Subcutaneous abdominal adipose tissue (tissue), 5 donors: Measurements from ENCODE around the gene CD180.
A peak's percentile ranks its signal among the peaks of the same experiment; 100 is the strongest.

ENCODE experiments used
- H3K27ac ChIP-seq: one replicate; pipeline ENCODE4 v1.7.0; 2013; ENCODE audit warnings: low read depth, mild to moderate bottlenecking, inconsistent platforms, low read length, moderate library complexity
- H3K27me3 ChIP-seq, 5 donors: one replicate each; pipeline ENCODE4 v1.7.0; 2013; ENCODE audit warnings: low read length in 5 of 5, inconsistent platforms in 1 of 5; ENCODE audit not compliant: control insufficient read depth in 5 of 5, insufficient read depth in 4 of 5
- H3K36me3 ChIP-seq, 5 donors: one replicate each; pipeline ENCODE4 v1.7.0; 2013; ENCODE audit warnings: low read length in 5 of 5; ENCODE audit not compliant: control insufficient read depth in 5 of 5, insufficient read depth in 5 of 5
- H3K4me1 ChIP-seq, 5 donors: one replicate each; pipeline ENCODE4 v1.7.0; 2013; ENCODE audit warnings: low read length in 5 of 5, mild to moderate bottlenecking in 3 of 5, moderate library complexity in 1 of 5; ENCODE audit not compliant: control insufficient read depth in 5 of 5, insufficient read depth in 5 of 5
- H3K4me3 ChIP-seq, 5 donors: one replicate each; pipeline ENCODE4 v1.7.0; 2013; ENCODE audit warnings: low read length in 5 of 5, low read depth in 1 of 5
- H3K9ac ChIP-seq, 5 donors: one replicate each; pipeline ENCODE4 v1.7.0; 2013; ENCODE audit warnings: low read length in 5 of 5, mild to moderate bottlenecking in 4 of 5, moderate library complexity in 3 of 5
- H3K9me3 ChIP-seq, 5 donors: one replicate each; pipeline ENCODE4 v1.7.0; 2013; ENCODE audit warnings: low read length in 5 of 5; ENCODE audit not compliant: control insufficient read depth in 5 of 5
- donor health status: healthy.
- donor health status: healthy.
- donor health status: healthy.
- donor health status: healthy.
- donor health status: healthy.

Gene CD180

GRCh38 chr5:67202828-67203227 is 6.2 kb upstream of the CD180 start:
- H3K4me1 ChIP-seq, result peaks cover 0 to 11% (median 5%) of the 10 kb centered on the region in 5 donors
- H3K4me3 ChIP-seq, result no peak overlapping the region
- H3K27ac ChIP-seq, result no peak overlapping the region

GRCh38 chr5:67201897-67202549 is 5.4 kb upstream of the CD180 start:
- Histone ChIP-seq H3K4me1 (peaks cover 0 to 15% (median 8%) of the 10 kb centered on the region in 5 donors), H3K27ac (no peak overlapping the region), H3K4me3 (no peak overlapping the region), H3K9me3 (no peaks in the 10 kb centered on the region), H3K27me3 (no peaks in the 10 kb centered on the region), H3K36me3 (no peaks in the 10 kb centered on the region), H3K9ac (no peak overlapping the region)

More at GRCh38 chr5:67202828-67203227, 6.2 kb upstream of the CD180 start:
- no peaks in the 10 kb centered on the region for H3K27me3 ChIP-seq
- H3K36me3 ChIP-seq, result no peaks in the 10 kb centered on the region
- H3K9me3 ChIP-seq, result no peaks in the 10 kb centered on the region
- H3K9ac ChIP-seq, result no peak overlapping the region

GRCh38 chr5:67200809-67201562 is 4.4 kb upstream of the CD180 start:
- peaks cover 0 to 18% (median 11%) of the 10 kb centered on the region in 5 donors for H3K4me1 ChIP-seq
- no peaks in the 10 kb centered on the region for H3K36me3 ChIP-seq
- no peaks in the 10 kb centered on the region for H3K27me3 ChIP-seq
- H3K9ac ChIP-seq, result no peak overlapping the region
- H3K27ac ChIP-seq, result no peak overlapping the region
- no peaks in the 10 kb centered on the region for H3K9me3 ChIP-seq
- H3K4me3 ChIP-seq, result no peak overlapping the region

- no peaks in the 10 kb centered on the region for H3K27me3 ChIP-seq
- no peaks in the 10 kb centered on the region for H3K36me3 ChIP-seq
- H3K27ac ChIP-seq, result no peak overlapping the region
- H3K9ac ChIP-seq, result no peak overlapping the region
- H3K9me3 ChIP-seq, result no peaks in the 10 kb centered on the region
- H3K4me1 ChIP-seq, result peaks cover 0 to 23% (median 11%) of the 10 kb centered on the region in 5 donors
- H3K4me3 ChIP-seq, result no peak overlapping the region
Observed at GRCh38 chr5:67199859-67200258, 3.3 kb upstream of the CD180 start.

- Histone ChIP-seq H3K4me1 (peaks cover 0 to 21% (median 6%) of the 10 kb centered on the region in 5 donors), H3K27ac (no peak overlapping the region), H3K9ac (no peak overlapping the region), H3K4me3 (no peak overlapping the region), H3K36me3 (no peaks in the 10 kb centered on the region), H3K9me3 (no peaks in the 10 kb centered on the region), H3K27me3 (no peaks in the 10 kb centered on the region)
Observed at GRCh38 chr5:67198917-67199316, 2.3 kb upstream of the CD180 start.

- Histone ChIP-seq H3K27ac (no peak overlapping the region), H3K4me1 (peaks cover 0 to 29% (median 8%) of the 10 kb centered on the region in 5 donors)
Observed at GRCh38 chr5:67197536-67197935, 937 bp upstream of the CD180 start.

GRCh38 chr5:67195406-67196275 is 958 bp downstream of the CD180 start:
- Histone ChIP-seq H3K27me3 (no peaks in the 10 kb centered on the region), H3K4me3 (peak overlapping the region in 1 of 5 donors; percentile 12), H3K9ac (no peak overlapping the region), H3K9me3 (no peaks in the 10 kb centered on the region), H3K4me1 (peaks cover 0 to 37% (median 13%) of the 10 kb centered on the region in 5 donors), H3K27ac (peak overlapping the region; percentile 8), H3K36me3 (no peaks in the 10 kb centered on the region)

More at GRCh38 chr5:67197536-67197935, 937 bp upstream of the CD180 start:
- no peaks in the 10 kb centered on the region for H3K36me3 ChIP-seq
- H3K9ac ChIP-seq, result no peak overlapping the region
- no peak overlapping the region for H3K4me3 ChIP-seq
- H3K27me3 ChIP-seq, result no peaks in the 10 kb centered on the region
- no peaks in the 10 kb centered on the region for H3K9me3 ChIP-seq

- Histone ChIP-seq H3K9me3 (no peaks in the 10 kb centered on the region), H3K4me3 (no peak overlapping the region), H3K27me3 (no peaks in the 10 kb centered on the region), H3K4me1 (peaks cover 0 to 34% (median 17%) of the 10 kb centered on the region in 5 donors), H3K27ac (peak overlapping the region; percentile 17), H3K36me3 (no peaks in the 10 kb centered on the region), H3K9ac (no peak overlapping the region)
Observed at GRCh38 chr5:67194166-67194565, 2.4 kb downstream of the CD180 start.

GRCh38 chr5:67193439-67193807 is 3.2 kb downstream of the CD180 start:
- no peak overlapping the region for H3K4me3 ChIP-seq
- H3K9me3 ChIP-seq, result no peaks in the 10 kb centered on the region
- H3K36me3 ChIP-seq, result no peaks in the 10 kb centered on the region
- H3K9ac ChIP-seq, result no peak overlapping the region
- H3K4me1 ChIP-seq, result peaks cover 0 to 39% (median 17%) of the 10 kb centered on the region in 5 donors
- no peaks in the 10 kb centered on the region for H3K27me3 ChIP-seq
- H3K27ac ChIP-seq, result no peak overlapping the region
